HUES48 (cell line): Measurements from ENCODE around the gene CCDC3.
"Not testable (repeated sequence)": the region's sequence is repeated elsewhere in the genome, so short reads cannot be mapped to it uniquely, and the experiment has no call there.

Source experiments
- H3K27ac ChIP-seq: one replicate; pipeline ENCODE4 v1.7.0; 2013; ENCODE audit warnings: low read depth, low read length, inconsistent platforms
- H3K27me3 ChIP-seq: 2 replicates; pipeline ENCODE4 v1.6.1; 2013; ENCODE audit warnings: mild to moderate bottlenecking, low read length; ENCODE audit not compliant: control insufficient read depth, insufficient read depth
- H3K36me3 ChIP-seq: 2 replicates; pipeline ENCODE4 v1.6.1; 2013; ENCODE audit warnings: low read length; ENCODE audit not compliant: control insufficient read depth, insufficient read depth
- H3K4me1 ChIP-seq: 2 replicates; pipeline ENCODE4 v1.6.1; 2013; ENCODE audit warnings: mild to moderate bottlenecking, low read length; ENCODE audit not compliant: control insufficient read depth, insufficient read depth
- H3K4me3 ChIP-seq: 2 replicates; pipeline ENCODE4 v1.5.1; 2013; ENCODE audit warnings: mild to moderate bottlenecking, low read depth, low read length
- H3K9ac ChIP-seq: 2 replicates; pipeline ENCODE4 v1.6.1; 2013; ENCODE audit warnings: mild to moderate bottlenecking, low read depth, low read length, moderate library complexity
- H3K9me3 ChIP-seq: 2 replicates; pipeline ENCODE4 v1.6.1; 2013; ENCODE audit warnings: low read length; ENCODE audit not compliant: control insufficient read depth, insufficient read depth

CCDC3 gene

DNA sequence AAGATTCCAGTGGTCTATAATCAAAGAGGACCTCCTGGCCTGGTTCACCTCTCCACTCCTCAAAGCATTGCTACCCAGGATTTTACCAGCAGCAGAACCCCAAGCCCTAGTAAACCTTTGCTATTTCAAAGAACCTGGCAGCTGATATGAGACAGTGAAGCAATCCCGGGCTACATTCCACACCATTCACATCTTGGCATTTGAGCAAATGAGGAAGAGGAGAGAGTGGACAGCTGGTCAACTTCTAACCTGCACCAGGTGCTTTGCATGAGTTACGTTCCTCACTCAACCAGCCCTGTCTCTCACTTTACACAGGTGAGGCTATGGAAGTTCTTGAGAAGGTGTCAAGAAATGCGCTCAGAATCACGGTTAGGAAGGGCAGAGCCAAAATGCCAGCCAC is 1.1 kb downstream of the CCDC3 start:
- Histone ChIP-seq H3K4me3 (no peak overlapping the region), H3K36me3 (no peaks in the 10 kb centered on the region), H3K9me3 (no peaks in the 10 kb centered on the region), H3K9ac (no peak overlapping the region), H3K4me1 (no peaks in the 10 kb centered on the region), H3K27me3 (peaks cover 37% of the 10 kb centered on the region), H3K27ac (no peak overlapping the region)

DNA sequence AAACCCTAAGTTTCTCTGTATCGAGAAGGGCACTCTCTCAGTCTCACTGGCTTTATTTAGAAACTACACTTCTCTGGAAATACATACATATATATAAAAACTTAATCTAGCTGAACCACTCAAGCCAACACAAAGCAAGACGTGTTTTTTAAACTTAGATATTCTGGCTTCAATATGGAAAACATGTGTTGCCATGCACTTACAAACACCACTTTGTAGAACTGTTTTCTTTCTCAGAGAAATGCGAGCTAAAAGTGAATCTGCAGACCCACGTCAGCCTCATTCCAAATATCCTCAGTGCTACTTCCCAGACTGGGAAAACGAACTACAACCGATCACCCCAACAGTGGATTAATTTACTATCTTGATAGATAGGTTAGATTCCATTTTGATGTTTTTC is 1.7 kb downstream of the CCDC3 start:
- H3K4me1 ChIP-seq, result no peaks in the 10 kb centered on the region
- H3K9me3 ChIP-seq, result no peaks in the 10 kb centered on the region
- no peak overlapping the region for H3K9ac ChIP-seq
- H3K4me3 ChIP-seq, result no peak overlapping the region
- H3K36me3 ChIP-seq, result no peaks in the 10 kb centered on the region
- peaks cover 37% of the 10 kb centered on the region for H3K27me3 ChIP-seq
- H3K27ac ChIP-seq, result no peak overlapping the region

DNA sequence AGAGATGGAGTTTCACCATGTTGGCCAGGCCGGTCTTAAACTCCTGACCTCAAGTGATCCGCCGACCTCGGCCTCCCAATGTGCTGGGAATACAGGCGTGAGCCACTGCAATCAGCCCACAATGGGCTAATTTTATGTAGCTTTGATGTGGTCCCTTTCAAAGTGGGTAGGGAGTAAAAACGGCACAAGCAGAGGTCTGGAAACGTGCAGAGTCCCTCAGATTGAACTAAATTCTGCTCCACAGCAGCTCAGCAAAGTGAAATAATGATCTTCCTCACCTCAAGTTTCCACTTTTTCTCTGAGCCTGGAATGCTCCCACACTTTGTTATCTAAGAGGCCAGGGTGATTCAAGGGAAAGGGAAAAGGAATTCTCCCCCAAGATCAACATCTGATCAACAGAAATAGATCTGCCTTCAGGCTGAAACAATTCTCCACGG is 6.1 kb downstream of the CCDC3 start:
- Histone ChIP-seq H3K4me3 (no peak overlapping the region), H3K27ac (no peak overlapping the region), H3K9me3 (no peaks in the 10 kb centered on the region), H3K4me1 (no peaks in the 10 kb centered on the region), H3K27me3 (peaks cover 9% of the 10 kb centered on the region), H3K9ac (no peak overlapping the region), H3K36me3 (no peaks in the 10 kb centered on the region)

DNA sequence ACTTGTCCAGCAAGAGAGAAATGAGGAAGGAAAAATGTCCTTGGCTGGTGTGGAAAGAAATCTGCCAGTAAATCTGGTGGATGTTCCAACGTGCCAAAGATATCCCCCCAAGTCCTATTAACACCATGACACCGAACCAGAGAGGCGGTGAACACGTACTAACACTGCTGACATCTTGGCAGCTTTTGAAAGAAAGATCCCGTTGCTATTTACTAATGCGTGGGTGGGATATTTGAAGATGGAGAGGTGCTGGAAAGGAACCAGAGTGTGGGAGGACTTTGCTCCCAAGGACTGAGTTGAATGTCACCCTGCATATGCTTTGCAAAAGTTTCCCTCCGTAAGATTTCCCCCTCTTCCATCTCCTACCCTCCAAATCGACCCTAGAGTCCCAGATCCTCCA is 7.9 kb downstream of the CCDC3 start:
- no peaks in the 10 kb centered on the region for H3K36me3 ChIP-seq
- no peaks in the 10 kb centered on the region for H3K4me1 ChIP-seq
- no peak overlapping the region for H3K27ac ChIP-seq
- no peaks in the 10 kb centered on the region for H3K9me3 ChIP-seq
- no peak overlapping the region for H3K4me3 ChIP-seq
- H3K9ac ChIP-seq, result no peak overlapping the region
- no peaks in the 10 kb centered on the region for H3K27me3 ChIP-seq

DNA sequence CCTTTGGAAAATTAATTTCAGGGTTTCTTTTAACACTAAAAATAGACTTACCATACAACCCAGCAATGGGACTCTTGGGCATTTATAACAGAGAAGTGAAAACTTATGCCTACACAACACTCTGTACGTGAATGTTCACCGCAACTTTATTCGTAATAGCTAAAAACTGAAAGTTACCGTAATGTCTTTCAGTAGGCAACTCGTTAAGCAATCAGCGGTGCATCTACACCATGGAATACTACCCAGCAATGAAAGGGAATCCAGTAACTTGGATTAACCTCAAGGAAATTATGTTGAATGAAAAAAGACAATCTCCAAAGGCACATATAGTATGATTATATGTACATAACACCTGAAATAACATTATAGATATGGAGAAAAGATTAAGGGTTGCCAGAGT is 16.2 kb downstream of the CCDC3 start:
- Histone ChIP-seq H3K9me3 (no peaks in the 10 kb centered on the region), H3K27me3 (no peaks in the 10 kb centered on the region), H3K27ac (no peak overlapping the region)

DNA sequence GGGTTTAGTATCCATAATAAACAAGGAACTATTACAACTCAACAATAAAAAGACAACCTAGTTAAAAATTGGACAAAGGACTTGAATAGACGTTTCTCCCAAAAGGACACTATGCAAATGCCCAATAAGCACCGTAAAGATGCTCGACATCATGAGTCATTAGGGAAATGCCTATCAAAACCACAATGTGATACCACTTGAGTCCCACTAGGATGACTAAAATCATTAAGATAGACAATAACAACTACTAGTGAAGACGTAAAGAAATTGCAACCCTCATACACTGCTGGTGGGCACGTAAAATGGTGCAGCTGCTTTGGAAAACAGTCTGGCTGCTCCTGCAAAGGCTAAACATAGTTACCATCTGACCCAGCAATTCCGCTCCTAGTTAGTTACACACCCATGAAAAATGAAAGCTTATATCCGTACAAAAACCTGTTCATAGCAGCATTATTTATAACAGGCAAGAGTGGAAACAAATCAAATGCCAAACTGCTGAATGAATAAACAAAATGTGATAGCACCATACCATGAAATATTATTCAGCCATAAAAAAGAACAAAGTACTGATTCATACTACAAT is 17.3 kb downstream of the CCDC3 start:
- H3K9ac ChIP-seq, result no peak overlapping the region

More for the DNA sequence above, 16.2 kb downstream of the CCDC3 start:
- Histone ChIP-seq H3K4me3 (no peak overlapping the region), H3K36me3 (no peaks in the 10 kb centered on the region), H3K9ac (no peak overlapping the region), H3K4me1 (no peaks in the 10 kb centered on the region)

DNA sequence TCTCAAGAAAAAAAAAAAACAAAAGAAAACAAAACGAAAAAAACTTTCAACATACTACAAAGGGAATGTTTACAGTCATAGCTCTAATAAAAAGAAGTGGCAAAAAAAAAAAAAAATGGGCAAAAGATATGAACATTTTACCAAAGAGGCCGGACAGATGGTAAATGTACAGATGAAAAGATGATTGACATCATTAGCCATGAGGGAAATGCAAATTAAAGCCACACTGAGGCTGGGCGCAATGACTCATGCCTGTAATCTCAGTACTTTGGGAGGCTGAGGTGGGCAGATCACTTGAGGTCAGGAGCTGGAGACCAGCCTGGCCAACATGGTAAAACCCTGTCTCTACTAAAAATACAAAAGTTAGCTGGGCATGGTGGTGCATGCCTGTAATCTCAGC is 17.9 kb downstream of the CCDC3 start:
- not testable (repeated sequence) for H3K27ac ChIP-seq

More for the DNA sequence above, 17.3 kb downstream of the CCDC3 start:
- Histone ChIP-seq H3K27me3 (no peaks in the 10 kb centered on the region), H3K4me1 (no peaks in the 10 kb centered on the region), H3K27ac (no peak overlapping the region), H3K4me3 (no peak overlapping the region), H3K9me3 (no peaks in the 10 kb centered on the region), H3K36me3 (no peaks in the 10 kb centered on the region)

DNA sequence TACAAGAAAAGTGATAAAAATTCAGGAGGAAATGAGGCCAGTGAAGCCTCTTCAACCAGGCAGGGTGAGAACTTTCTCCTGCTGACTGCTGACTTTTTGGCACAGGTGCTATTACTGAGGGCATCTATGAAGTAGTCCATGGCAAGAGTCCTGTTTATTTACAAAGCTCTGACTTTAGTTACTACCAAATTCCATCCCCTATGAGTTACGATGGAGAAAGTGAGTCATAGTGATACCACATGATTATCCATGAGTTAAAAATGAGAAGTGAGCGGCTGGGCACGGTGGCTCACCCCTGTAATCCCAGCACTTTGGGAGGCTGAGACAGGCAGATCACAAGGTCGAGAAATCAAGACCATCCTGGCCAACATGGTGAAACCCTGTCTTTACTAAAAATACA is 19.9 kb downstream of the CCDC3 start:
- Histone ChIP-seq H3K27ac (no peak overlapping the region), H3K9ac (no peak overlapping the region), H3K9me3 (no peaks in the 10 kb centered on the region), H3K4me3 (no peak overlapping the region), H3K27me3 (no peaks in the 10 kb centered on the region), H3K36me3 (no peaks in the 10 kb centered on the region), H3K4me1 (no peaks in the 10 kb centered on the region)

More for the DNA sequence above, 17.9 kb downstream of the CCDC3 start:
- not testable (repeated sequence) for H3K9ac ChIP-seq, H3K9me3 ChIP-seq, H3K4me1 ChIP-seq, H3K36me3 ChIP-seq, H3K4me3 ChIP-seq, H3K27me3 ChIP-seq

DNA sequence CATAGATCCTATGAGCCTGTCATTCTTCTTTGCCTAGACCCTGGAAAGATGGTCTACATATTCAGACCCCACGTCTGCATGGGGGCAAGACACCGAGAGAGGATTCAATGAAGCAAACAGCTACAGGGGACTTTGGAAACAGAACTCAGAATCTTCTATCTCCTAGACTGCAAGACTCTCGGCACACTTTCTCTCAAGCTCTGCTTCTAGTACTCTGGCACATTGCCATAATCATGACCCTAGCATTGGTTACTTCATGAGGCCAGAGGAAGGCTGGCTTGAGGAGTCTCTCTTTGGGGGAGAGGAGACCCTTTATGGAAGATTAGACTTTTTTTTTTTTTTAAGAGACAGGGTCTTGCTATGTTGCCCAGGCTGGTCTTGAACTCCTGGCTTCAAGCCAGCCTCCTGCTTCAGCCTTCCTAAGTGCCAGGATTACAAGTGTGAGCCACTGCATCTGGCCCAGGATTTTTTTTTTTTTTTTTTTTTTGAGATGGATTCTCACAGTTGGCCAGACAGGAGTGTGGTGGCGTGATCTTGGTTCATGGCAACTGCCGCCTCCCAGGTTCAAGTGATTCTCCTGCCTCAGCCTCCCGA is 20.7 kb downstream of the CCDC3 start:
- Histone ChIP-seq H3K36me3 (no peaks in the 10 kb centered on the region), H3K4me3 (no peak overlapping the region), H3K4me1 (no peaks in the 10 kb centered on the region), H3K27me3 (no peaks in the 10 kb centered on the region), H3K27ac (no peak overlapping the region), H3K9ac (no peak overlapping the region), H3K9me3 (no peaks in the 10 kb centered on the region)

DNA sequence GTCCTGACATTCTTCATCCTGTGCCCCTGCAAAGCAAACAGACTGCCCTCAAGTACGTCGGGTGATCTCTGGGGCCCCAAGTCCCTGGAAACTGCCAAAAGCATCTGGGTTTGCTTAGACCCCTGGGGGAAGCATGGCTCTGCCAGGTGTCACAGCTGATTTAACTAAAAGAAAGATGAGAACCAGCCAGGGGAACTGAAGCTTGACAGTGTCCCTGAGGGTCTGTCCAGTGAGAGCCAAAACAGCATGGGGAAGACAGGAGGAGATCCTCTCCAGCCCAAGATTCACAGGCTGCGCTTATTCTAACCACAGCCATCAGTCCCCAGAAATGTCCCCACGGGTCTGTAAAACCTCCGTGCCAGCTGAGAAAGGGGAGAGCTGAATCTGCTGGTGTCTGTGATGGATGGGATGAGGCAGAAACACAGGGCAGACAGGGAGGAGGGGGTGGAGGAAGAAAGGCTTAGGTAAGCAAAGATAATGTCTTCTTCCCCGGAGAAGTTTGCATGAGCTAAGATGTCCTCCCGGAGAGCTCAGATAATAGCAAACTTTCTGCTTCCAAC is 21.3 kb downstream of the CCDC3 start:
- Histone ChIP-seq H3K27me3 (no peaks in the 10 kb centered on the region), H3K4me1 (no peaks in the 10 kb centered on the region), H3K27ac (no peak overlapping the region), H3K9ac (no peak overlapping the region), H3K4me3 (no peak overlapping the region), H3K36me3 (no peaks in the 10 kb centered on the region), H3K9me3 (no peaks in the 10 kb centered on the region)

DNA sequence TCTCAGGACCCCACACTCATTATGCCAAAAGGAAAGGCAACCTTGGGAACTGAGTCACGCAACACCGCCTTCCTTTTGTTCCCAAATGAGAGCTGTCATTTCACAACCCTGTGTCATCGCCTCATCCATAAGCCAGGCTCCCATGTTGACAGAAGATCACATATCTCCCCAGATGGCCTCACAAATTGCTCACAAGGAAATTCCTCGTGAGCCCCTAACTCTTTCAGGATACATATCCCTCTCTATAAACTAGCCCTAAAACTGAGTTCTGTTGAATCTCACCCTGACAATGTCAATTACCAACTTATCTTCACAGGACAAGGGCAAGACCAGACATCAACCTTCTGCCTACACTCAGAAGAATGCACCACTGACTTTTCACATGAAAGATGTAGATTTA is 22.6 kb downstream of the CCDC3 start:
- no peak overlapping the region for H3K9ac ChIP-seq
- no peaks in the 10 kb centered on the region for H3K4me1 ChIP-seq
- no peak overlapping the region for H3K4me3 ChIP-seq
- no peaks in the 10 kb centered on the region for H3K9me3 ChIP-seq
- no peak overlapping the region for H3K27ac ChIP-seq
- no peaks in the 10 kb centered on the region for H3K27me3 ChIP-seq
- H3K36me3 ChIP-seq, result no peaks in the 10 kb centered on the region
